C4-2B (cell line): ENCODE measurements around the gene GRHL3.

Experiments used
- CTCF ChIP-seq: fragments of 450-650 bp; conservative IDR thresholded peaks from 2 replicates; pipeline ENCODE4 v1.5.1; 2017; ENCODE audit warnings: mild to moderate bottlenecking
- ZFX ChIP-seq: fragments of 450-650 bp; IDR thresholded peaks from 2 replicates; pipeline ENCODE4 v1.6.1; 2017

- no peak for TF ChIP-seq CTCF
- TF ChIP-seq ZFX: no peak
Measured at GRCh38 chr1:24322470-24323177, 3.5 kb downstream of the GRHL3 start.
